ENCODE measurements around the gene YIPF3. TPM values are rescaled to one million over a fixed set of nuclear protein-coding genes. Genes with fewer than 3 reads are reported as not detected.
A peak's percentile ranks its signal among the peaks of the same experiment; 100 is the strongest.
"Not testable (repeated sequence)": the region's sequence is repeated elsewhere in the genome, so short reads cannot be mapped to it uniquely, and the experiment has no call there.

Gene YIPF3
- total RNA-seq (2014; rRNA removed; shearing (Covaris generic)) = 252 and 263 TPM in 2 replicates
- 190 and 196 TPM in 2 replicates for polyA plus RNA-seq (2016; fragmentation: Nextera tagmentation; extraction: Ambion mirVana)

DNA sequence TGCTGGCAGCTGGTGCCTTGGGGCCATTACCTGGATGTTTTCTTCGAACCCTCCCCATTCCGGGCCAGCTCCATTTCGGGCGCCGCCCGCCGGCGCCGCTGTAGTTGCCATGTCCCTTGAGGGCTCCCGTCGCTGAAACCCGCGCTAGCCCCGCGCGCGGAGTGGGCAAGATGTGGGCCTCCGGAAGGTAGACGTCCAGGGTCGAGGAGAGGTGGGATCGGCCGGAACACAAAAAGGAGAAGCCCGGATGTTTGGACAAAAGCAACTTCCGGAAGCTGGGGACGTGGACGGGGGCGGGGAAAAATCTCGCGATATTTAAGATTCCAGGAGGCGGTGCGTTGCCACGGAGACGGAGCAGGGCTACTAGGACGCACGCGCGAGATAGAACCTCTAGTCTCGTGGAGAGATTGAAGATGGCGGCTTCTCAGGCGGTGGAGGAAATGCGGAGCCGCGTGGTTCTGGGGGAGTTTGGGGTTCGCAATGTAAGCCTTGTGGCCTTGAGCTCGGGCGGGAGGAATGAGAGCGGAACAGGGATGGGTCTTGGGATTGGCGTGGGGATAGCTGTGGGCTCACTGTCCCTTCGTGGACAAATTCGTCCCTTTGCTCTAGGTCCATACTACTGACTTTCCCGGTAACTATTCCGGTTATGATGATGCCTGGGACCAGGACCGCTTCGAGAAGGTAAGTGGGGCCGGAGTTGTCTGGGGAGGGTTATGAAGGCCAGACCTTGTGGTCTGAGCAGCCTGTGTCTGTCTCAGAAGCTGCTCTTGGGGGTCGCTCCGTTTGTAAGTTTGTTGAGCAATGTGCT is at the start of gene YIPF3, which contains the start of gene POLR1C:
Gene YIPF3, minus strand, starts transcription at position 230 of the 808 bp plus-strand sequence. Its CDS starts 119 bp downstream, at position 111.
Gene POLR1C, plus strand, starts transcription at position 393 of the 808 bp plus-strand sequence. Its CDS starts 21 bp downstream, at position 414.
- WGBS, 2 experiments (ENCODE audit: low coverage in 1 of 2, low lambda C conversion rate in 2 of 2, missing lambda C conversion rate in 2 of 2) = 0 to 1% methylated on average over 56 to 57 of the region's 57 CpGs
- Histone ChIP-seq H3K4me2 (ENCODE audit: unreplicated experiment) (peak within 1 kb of the TSS; percentile 99), H3K9ac (peak within 1 kb of the TSS; percentile 95), H4K20me1 (ENCODE audit: insufficient read depth) (no peaks in the 10 kb centered on the region), H3K36me3 (ENCODE audit: low read depth) (peaks cover 28% of the 10 kb centered on the region), H3K4me1 (ENCODE audit: insufficient read depth) (peaks cover 21% of the 10 kb centered on the region), H3K9me3 (ENCODE audit: low read depth) (no peaks in the 10 kb centered on the region), H3K27ac (peak within 1 kb of the TSS; percentile 73), H3F3A (ENCODE audit: insufficient read depth) (peaks cover 23% of the 10 kb centered on the region), H2AFZ (peak within 1 kb of the TSS; percentile 91), H3K79me2 (ENCODE audit: insufficient read depth) (peaks cover 74% of the 10 kb centered on the region), H3K4me3 (peak within 1 kb of the TSS; percentile 99), H3K9me2 (ENCODE audit: insufficient read depth) (no peaks in the 10 kb centered on the region), H3K27me3 (replicated peaks; ENCODE audit: insufficient read depth) (no peaks in the 10 kb centered on the region)
- no peak for TF ChIP-seq EZH2phosphoT487 (IDR thresholded peaks at IDR 0.05; ENCODE audit: insufficient read depth, low read depth)
- no peak for TF ChIP-seq EZH2 (IDR thresholded peaks at IDR 0.05; ENCODE audit: insufficient read depth, poor library complexity, severe bottlenecking)
- in situ Hi-C loops (cut with MboI) = no loop called here
- DNase-seq = peak; percentile 100

DNA sequence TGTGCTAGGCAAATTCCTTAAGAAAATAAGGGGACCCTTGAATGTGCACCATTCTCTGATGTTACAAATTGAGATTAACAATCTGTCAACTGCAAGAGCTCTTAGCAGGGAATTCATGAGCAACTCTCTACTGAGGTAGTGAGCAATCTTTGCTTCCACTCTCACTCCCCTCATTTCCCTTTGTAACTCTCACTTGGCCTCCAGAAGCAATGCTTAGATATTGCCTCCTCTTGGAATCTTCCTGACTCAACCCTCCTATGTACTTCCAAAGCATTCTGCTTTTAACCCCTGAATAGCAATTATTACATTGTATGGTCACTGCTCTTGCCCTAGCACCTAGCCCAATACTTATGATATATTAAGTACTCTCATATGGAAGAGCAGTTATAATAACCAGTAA is 42.6 kb upstream of the YIPF3 start:
- H3K27ac ChIP-seq = no peak overlapping the region
- no peak overlapping the region for H2AFZ ChIP-seq
- H4K20me1 ChIP-seq (ENCODE audit: insufficient read depth) = no peaks in the 10 kb centered on the region
- peaks cover 80% of the 10 kb centered on the region for H3K36me3 ChIP-seq (ENCODE audit: low read depth)
- H3F3A ChIP-seq (ENCODE audit: insufficient read depth) = no peaks in the 10 kb centered on the region
- H3K4me1 ChIP-seq (ENCODE audit: insufficient read depth) = no peaks in the 10 kb centered on the region
- H3K27me3 ChIP-seq (replicated peaks; ENCODE audit: insufficient read depth) = no peaks in the 10 kb centered on the region
- no peak overlapping the region for H3K9ac ChIP-seq
- no peak overlapping the region for H3K4me2 ChIP-seq (ENCODE audit: unreplicated experiment)
- in situ Hi-C loops (cut with MboI) = no loop called here
- H3K9me3 ChIP-seq (ENCODE audit: low read depth) = no peaks in the 10 kb centered on the region
- H3K79me2 ChIP-seq (ENCODE audit: insufficient read depth) = no peaks in the 10 kb centered on the region
- no peak for DNase-seq
- TF ChIP-seq EZH2 (IDR thresholded peaks at IDR 0.05; ENCODE audit: insufficient read depth, poor library complexity, severe bottlenecking) (no peak), EZH2phosphoT487 (IDR thresholded peaks at IDR 0.05; ENCODE audit: insufficient read depth, low read depth) (no peak)
- H3K4me3 ChIP-seq = no peak overlapping the region
- no peaks in the 10 kb centered on the region for H3K9me2 ChIP-seq (ENCODE audit: insufficient read depth)

DNA sequence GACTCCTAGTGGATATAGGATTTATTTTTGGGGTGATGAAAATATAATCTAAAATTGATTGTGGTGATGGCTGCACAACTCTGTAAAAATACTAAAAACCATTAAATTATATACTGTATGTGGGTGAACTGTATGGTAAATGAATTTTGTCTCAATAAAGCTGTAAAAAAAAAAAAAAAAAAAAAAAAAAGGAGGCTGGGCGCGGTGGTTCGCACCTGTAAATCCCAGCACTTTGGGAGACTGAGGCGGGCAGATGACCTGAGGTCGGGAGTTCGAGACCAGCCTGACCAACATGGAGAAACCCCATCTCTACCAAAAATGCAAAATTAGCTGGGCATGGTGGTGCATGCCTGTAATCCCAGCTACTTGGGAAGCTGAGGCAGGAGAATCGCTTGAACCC is 40.9 kb upstream of the YIPF3 start:
- H3K27ac ChIP-seq; H3K27me3 ChIP-seq (replicated peaks; ENCODE audit: insufficient read depth); H3K4me2 ChIP-seq (ENCODE audit: unreplicated experiment); DNase-seq; H3K4me1 ChIP-seq (ENCODE audit: insufficient read depth); H3K9me3 ChIP-seq (ENCODE audit: low read depth); H3K4me3 ChIP-seq; H2AFZ ChIP-seq; H3K9ac ChIP-seq; H3K79me2 ChIP-seq (ENCODE audit: insufficient read depth); H3K9me2 ChIP-seq (ENCODE audit: insufficient read depth); in situ Hi-C loops (cut with MboI); H4K20me1 ChIP-seq (ENCODE audit: insufficient read depth); H3F3A ChIP-seq (ENCODE audit: insufficient read depth): not testable (repeated sequence)
- H3K36me3 ChIP-seq (ENCODE audit: low read depth) = peaks cover 80% of the 10 kb centered on the region
- WGBS, 2 experiments (ENCODE audit: low coverage in 1 of 2, low lambda C conversion rate in 2 of 2, missing lambda C conversion rate in 2 of 2) = 95 to 100% methylated on average over 3 to 7 of the region's 7 CpGs

DNA sequence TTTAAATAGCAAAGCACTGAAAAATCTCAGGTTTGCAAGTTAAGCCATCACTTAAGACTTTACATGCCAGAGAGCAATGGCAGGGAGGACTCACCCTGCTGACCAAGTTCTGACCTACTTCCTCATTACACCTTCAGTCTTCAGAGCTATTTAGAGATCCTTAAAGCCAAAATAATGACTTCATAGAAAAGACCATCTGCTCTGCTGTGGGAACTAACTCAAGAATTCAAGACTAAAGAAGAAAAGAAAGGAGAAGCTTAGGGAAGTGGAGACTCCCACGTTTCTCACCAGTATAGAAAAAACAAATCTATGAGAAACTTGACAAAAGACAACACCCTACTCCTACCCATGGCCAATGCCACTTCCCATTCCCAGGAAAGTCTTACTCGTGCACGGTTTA is 30.5 kb upstream of the YIPF3 start:
- Histone ChIP-seq H3K4me1 (ENCODE audit: insufficient read depth) (no peaks in the 10 kb centered on the region), H2AFZ (no peak overlapping the region), H3K27ac (no peak overlapping the region), H3K27me3 (replicated peaks; ENCODE audit: insufficient read depth) (no peaks in the 10 kb centered on the region), H4K20me1 (ENCODE audit: insufficient read depth) (no peaks in the 10 kb centered on the region), H3K9me3 (ENCODE audit: low read depth) (no peaks in the 10 kb centered on the region), H3K4me3 (no peak overlapping the region), H3K4me2 (ENCODE audit: unreplicated experiment) (no peak overlapping the region), H3F3A (ENCODE audit: insufficient read depth) (no peaks in the 10 kb centered on the region), H3K9me2 (ENCODE audit: insufficient read depth) (no peaks in the 10 kb centered on the region), H3K79me2 (ENCODE audit: insufficient read depth) (no peaks in the 10 kb centered on the region), H3K9ac (no peak overlapping the region), H3K36me3 (ENCODE audit: low read depth) (peaks cover 70% of the 10 kb centered on the region)
- in situ Hi-C loops (cut with MboI) = no loop called here
- 96% methylated on average over 3 of the region's 3 CpGs for WGBS, 2 experiments (ENCODE audit: low coverage in 1 of 2, low lambda C conversion rate in 2 of 2, missing lambda C conversion rate in 2 of 2)
- no peak for TF ChIP-seq EZH2 (IDR thresholded peaks at IDR 0.05; ENCODE audit: insufficient read depth, poor library complexity, severe bottlenecking)
- TF ChIP-seq EZH2phosphoT487 (IDR thresholded peaks at IDR 0.05; ENCODE audit: insufficient read depth, low read depth) = no peak
- DNase-seq = no peak
